Brain microvascular endothelial cell (primary cell): ENCODE measurements around the gene POU2AF1.

Experiments used
- DNase-seq: peaks from one replicate; pipeline ENCODE4 v3.0.0-alpha.2; 2020
- H3K27ac ChIP-seq: fragments of 250-450 bp; sonication (Bioruptor Pico); 2 replicates; pipeline ENCODE4 v1.5.1; 2020; ENCODE audit warnings: mild to moderate bottlenecking, moderate library complexity
- H3K27me3 ChIP-seq: fragments of 250-450 bp; sonication (Bioruptor Pico); replicated peaks from 2 replicates; pipeline ENCODE4 v1.5.1; 2020; ENCODE audit warnings: mild to moderate bottlenecking
- H3K36me3 ChIP-seq: fragments of 250-450 bp; sonication (Bioruptor Pico); replicated peaks from 2 replicates; pipeline ENCODE4 v1.5.1; 2020; ENCODE audit warnings: mild to moderate bottlenecking
- H3K4me3 ChIP-seq: 2 replicates; pipeline ENCODE4 v1.5.1; 2011; ENCODE audit warnings: low read depth, mild to moderate bottlenecking, control low read depth, low read length, moderate library complexity
- in situ Hi-C: cut with HindIII; loops from 2 replicates; pipeline ENCODE4 v1.10.0; 2017; ENCODE audit warnings: low sequenced_read_pairs, low pct_ligation_motif_present
- TF ChIP-seq, protein P1 (sequence below): IDR thresholded peaks from 2 replicates; pipeline ENCODE4 v1.5.1; 2011; ENCODE audit warnings: low read depth, mild to moderate bottlenecking, moderate library complexity, low read length, control low read depth, inconsistent platforms; ENCODE audit errors: missing control alignments

Gene POU2AF1

GRCh38 chr11:111362887-111363411, 16.1 kb downstream of the POU2AF1 start:
- in situ Hi-C loops: no loop called here
- H3K36me3 ChIP-seq: no peaks in the 10 kb centered on the region
- H3K27me3 ChIP-seq: no peaks in the 10 kb centered on the region
- TF ChIP-seq, protein P1, sequence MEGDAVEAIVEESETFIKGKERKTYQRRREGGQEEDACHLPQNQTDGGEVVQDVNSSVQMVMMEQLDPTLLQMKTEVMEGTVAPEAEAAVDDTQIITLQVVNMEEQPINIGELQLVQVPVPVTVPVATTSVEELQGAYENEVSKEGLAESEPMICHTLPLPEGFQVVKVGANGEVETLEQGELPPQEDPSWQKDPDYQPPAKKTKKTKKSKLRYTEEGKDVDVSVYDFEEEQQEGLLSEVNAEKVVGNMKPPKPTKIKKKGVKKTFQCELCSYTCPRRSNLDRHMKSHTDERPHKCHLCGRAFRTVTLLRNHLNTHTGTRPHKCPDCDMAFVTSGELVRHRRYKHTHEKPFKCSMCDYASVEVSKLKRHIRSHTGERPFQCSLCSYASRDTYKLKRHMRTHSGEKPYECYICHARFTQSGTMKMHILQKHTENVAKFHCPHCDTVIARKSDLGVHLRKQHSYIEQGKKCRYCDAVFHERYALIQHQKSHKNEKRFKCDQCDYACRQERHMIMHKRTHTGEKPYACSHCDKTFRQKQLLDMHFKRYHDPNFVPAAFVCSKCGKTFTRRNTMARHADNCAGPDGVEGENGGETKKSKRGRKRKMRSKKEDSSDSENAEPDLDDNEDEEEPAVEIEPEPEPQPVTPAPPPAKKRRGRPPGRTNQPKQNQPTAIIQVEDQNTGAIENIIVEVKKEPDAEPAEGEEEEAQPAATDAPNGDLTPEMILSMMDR: no peak
- no peak for DNase-seq
- H3K27ac ChIP-seq: no peak overlapping the region
- H3K4me3 ChIP-seq: no peak overlapping the region

DNA sequence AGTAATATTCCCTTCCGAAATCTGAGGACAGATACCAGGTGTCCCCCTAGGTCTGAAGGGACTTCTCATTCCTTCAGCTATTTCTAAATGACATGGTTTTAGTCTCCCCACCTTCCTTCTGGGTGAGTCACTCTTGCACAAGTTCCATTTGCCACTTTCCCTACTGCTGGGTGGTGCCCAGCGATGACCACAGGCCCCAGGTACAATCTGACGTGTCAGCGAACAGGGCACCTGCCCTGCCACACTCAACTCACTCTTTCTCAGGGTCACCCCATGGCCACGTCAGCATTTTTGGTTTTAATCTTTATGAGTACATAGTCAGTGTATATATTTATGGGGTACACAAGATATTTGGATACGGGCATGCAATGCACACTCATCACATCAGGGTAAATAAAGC, 17.2 kb downstream of the POU2AF1 start:
- Histone ChIP-seq H3K4me3 (no peak overlapping the region), H3K36me3 (no peaks in the 10 kb centered on the region), H3K27ac (no peak overlapping the region), H3K27me3 (no peaks in the 10 kb centered on the region)
- TF ChIP-seq, protein P1: no peak
- in situ Hi-C loops: no loop called here
- no peak for DNase-seq

GRCh38 chr11:111361052-111361801, 17.8 kb downstream of the POU2AF1 start:
- TF ChIP-seq, protein P1: no peak
- DNase-seq: no peak
- no peaks in the 10 kb centered on the region for H3K27me3 ChIP-seq
- H3K36me3 ChIP-seq: no peaks in the 10 kb centered on the region
- no peak overlapping the region for H3K4me3 ChIP-seq
- no peak overlapping the region for H3K27ac ChIP-seq
- in situ Hi-C loops: no loop called here

GRCh38 chr11:111360150-111361043, 18.7 kb downstream of the POU2AF1 start:
- TF ChIP-seq, protein P1: no peak
- Histone ChIP-seq H3K36me3 (no peaks in the 10 kb centered on the region), H3K4me3 (no peak overlapping the region), H3K27ac (no peak overlapping the region), H3K27me3 (no peaks in the 10 kb centered on the region)
- no peak for DNase-seq
- in situ Hi-C loops: no loop called here

GRCh38 chr11:111359223-111360149, 19.6 kb downstream of the POU2AF1 start:
- H3K27me3 ChIP-seq: no peaks in the 10 kb centered on the region
- DNase-seq: no peak
- in situ Hi-C loops: no loop called here
- TF ChIP-seq, protein P1: no peak
- no peak overlapping the region for H3K27ac ChIP-seq
- no peaks in the 10 kb centered on the region for H3K36me3 ChIP-seq
- no peak overlapping the region for H3K4me3 ChIP-seq
